Activated T-cell treated with anti-CD3 and anti-CD28 coated beads, Interleukin-2, amount 50 U/mL, for 24 hours (primary cell): ENCODE measurements around the gene ZIC4.

Experiments used
- DNase-seq: peaks from one replicate; pipeline ENCODE4 v3.0.0-alpha.2; 2020
- H3K27ac Mint-ChIP-seq: 2 replicates; pipeline ENCODE4 v1.8.0; 2020; ENCODE audit warnings: mild to moderate bottlenecking, mixed read lengths
- H3K27me3 Mint-ChIP-seq: 2 replicates; pipeline ENCODE4 v1.8.0; 2020; ENCODE audit warnings: mixed read lengths
- H3K36me3 Mint-ChIP-seq: 2 replicates; pipeline ENCODE4 v1.8.0; 2020; ENCODE audit warnings: low read depth, mixed read lengths
- H3K4me1 Mint-ChIP-seq: 2 replicates; pipeline ENCODE4 v1.8.0; 2020; ENCODE audit warnings: low read depth, mixed read lengths
- H3K4me3 Mint-ChIP-seq: 2 replicates; pipeline ENCODE4 v1.8.0; 2020; ENCODE audit warnings: mild to moderate bottlenecking, moderate library complexity, mixed read lengths
- H3K9me3 Mint-ChIP-seq: 2 replicates; pipeline ENCODE4 v1.8.0; 2020; ENCODE audit warnings: mixed read lengths

Gene ZIC4

GRCh38 chr3:147406028-147406931 lies at the start of gene ZIC4:
Gene ZIC4, minus strand, starts transcription at chr3:147406543. Its CDS starts 3,746 bp downstream, at chr3:147402797.
- H3K4me3 Mint-ChIP-seq = no peak within 1 kb of the TSS
- no peak within 1 kb of the TSS for H3K27ac Mint-ChIP-seq
- DNase-seq = no peak
- H3K27me3 Mint-ChIP-seq = peaks cover 88% of the 10 kb centered on the region
- peaks cover 23% of the 10 kb centered on the region for H3K4me1 Mint-ChIP-seq
- H3K9me3 Mint-ChIP-seq = peaks cover 6% of the 10 kb centered on the region
- no peaks in the 10 kb centered on the region for H3K36me3 Mint-ChIP-seq

DNA sequence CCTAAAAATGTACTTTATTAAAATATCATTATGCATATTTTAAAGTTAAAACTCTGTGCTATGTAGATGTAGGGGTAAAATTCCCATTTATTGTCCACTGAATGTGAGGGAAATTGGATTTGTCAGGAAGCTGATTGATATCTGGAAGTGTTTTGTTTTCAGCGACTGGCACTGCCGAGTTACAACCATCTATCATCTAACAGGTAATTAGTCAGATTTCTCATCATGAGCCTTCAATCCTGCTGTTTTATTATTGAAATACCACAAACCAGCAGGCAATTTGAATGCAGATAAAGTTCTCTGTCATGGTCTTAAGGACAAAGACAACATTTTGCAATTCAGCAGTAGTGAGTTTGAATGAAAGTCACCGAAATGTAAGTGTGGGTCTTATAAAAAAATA lies 43.3 kb upstream of the ZIC4 start:
- Mint-ChIP-seq H3K4me1 (no peaks in the 10 kb centered on the region), H3K4me3 (no peak overlapping the region)

GRCh38 chr3:147447224-147447623 lies 40.9 kb upstream of the ZIC4 start:
- peaks cover 5% of the 10 kb centered on the region for H3K9me3 Mint-ChIP-seq
- no peak for DNase-seq
- H3K4me1 Mint-ChIP-seq = no peaks in the 10 kb centered on the region
- no peak overlapping the region for H3K27ac Mint-ChIP-seq
- H3K27me3 Mint-ChIP-seq = no peaks in the 10 kb centered on the region
- H3K4me3 Mint-ChIP-seq = no peak overlapping the region
- no peaks in the 10 kb centered on the region for H3K36me3 Mint-ChIP-seq

More for the DNA sequence above, 43.3 kb upstream of the ZIC4 start:
- no peak for DNase-seq
- Mint-ChIP-seq H3K27ac (no peak overlapping the region), H3K27me3 (no peaks in the 10 kb centered on the region), H3K36me3 (no peaks in the 10 kb centered on the region), H3K9me3 (peaks cover 2% of the 10 kb centered on the region)

GRCh38 chr3:147431751-147432150 lies 25.4 kb upstream of the ZIC4 start:
- Mint-ChIP-seq H3K4me3 (no peak overlapping the region), H3K9me3 (peaks cover 6% of the 10 kb centered on the region), H3K27ac (no peak overlapping the region), H3K36me3 (no peaks in the 10 kb centered on the region), H3K27me3 (peaks cover 3% of the 10 kb centered on the region), H3K4me1 (no peaks in the 10 kb centered on the region)
- DNase-seq = no peak

DNA sequence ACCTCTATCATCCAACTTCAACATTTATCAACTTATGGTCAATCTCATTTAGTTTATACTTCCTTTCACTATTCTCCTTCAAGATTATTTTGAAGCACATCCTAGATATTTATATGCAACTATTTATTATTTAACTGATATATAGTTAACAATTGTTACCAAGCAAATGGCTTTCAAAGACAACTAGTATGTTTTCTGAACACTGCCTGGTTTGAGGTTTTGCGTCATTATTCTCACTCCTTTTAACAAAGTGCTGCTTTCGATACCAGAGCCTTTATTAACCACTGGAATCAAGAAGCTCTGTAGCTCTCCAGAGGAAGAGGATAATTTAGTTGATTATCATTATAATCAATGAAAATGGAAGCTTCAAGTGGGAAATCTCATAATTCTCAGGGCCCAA lies 22.4 kb upstream of the ZIC4 start:
- Mint-ChIP-seq H3K4me1 (no peaks in the 10 kb centered on the region), H3K27ac (no peak overlapping the region), H3K36me3 (no peaks in the 10 kb centered on the region), H3K27me3 (peaks cover 21% of the 10 kb centered on the region), H3K4me3 (no peak overlapping the region), H3K9me3 (peaks cover 5% of the 10 kb centered on the region)
- DNase-seq = no peak

GRCh38 chr3:147428326-147428725 lies 22.0 kb upstream of the ZIC4 start:
- DNase-seq = no peak

GRCh38 chr3:147427746-147428145 lies 21.4 kb upstream of the ZIC4 start:
- Mint-ChIP-seq H3K27ac (no peak overlapping the region), H3K36me3 (no peaks in the 10 kb centered on the region), H3K27me3 (peaks cover 31% of the 10 kb centered on the region), H3K9me3 (peaks cover 6% of the 10 kb centered on the region), H3K4me3 (no peak overlapping the region), H3K4me1 (no peaks in the 10 kb centered on the region)
- no peak for DNase-seq

More at GRCh38 chr3:147428326-147428725, 22.0 kb upstream of the ZIC4 start:
- no peak overlapping the region for H3K4me3 Mint-ChIP-seq
- H3K27ac Mint-ChIP-seq = no peak overlapping the region
- H3K4me1 Mint-ChIP-seq = no peaks in the 10 kb centered on the region
- H3K36me3 Mint-ChIP-seq = no peaks in the 10 kb centered on the region
- H3K27me3 Mint-ChIP-seq = peaks cover 26% of the 10 kb centered on the region
- peaks cover 6% of the 10 kb centered on the region for H3K9me3 Mint-ChIP-seq

GRCh38 chr3:147426931-147427330 lies 20.6 kb upstream of the ZIC4 start:
- DNase-seq = no peak
- Mint-ChIP-seq H3K27ac (no peak overlapping the region), H3K4me1 (no peaks in the 10 kb centered on the region), H3K36me3 (no peaks in the 10 kb centered on the region), H3K27me3 (peaks cover 40% of the 10 kb centered on the region), H3K9me3 (peaks cover 7% of the 10 kb centered on the region), H3K4me3 (no peak overlapping the region)

DNA sequence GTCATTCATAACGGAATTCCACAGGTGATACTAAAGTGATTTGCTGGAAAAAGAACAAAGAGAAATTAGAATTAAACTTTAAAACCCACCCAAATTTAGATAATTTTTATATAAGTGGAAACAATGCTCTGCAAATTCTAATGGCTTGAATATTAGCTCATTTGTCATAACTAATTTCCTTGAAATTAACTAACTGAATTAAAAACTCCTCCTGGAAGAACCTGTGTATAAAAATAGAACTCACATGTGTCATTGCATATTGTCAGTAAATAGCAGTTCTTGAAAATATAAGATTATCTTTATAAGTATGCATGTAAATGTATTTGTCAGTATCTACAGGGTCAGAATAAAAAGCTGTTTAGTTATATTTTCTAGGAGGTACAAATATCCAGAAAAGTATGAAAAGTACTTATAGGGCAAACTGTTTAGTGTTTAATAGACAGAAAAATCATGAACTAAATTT lies 19.1 kb upstream of the ZIC4 start:
- Mint-ChIP-seq H3K4me3 (no peak overlapping the region), H3K27ac (no peak overlapping the region), H3K4me1 (no peaks in the 10 kb centered on the region), H3K9me3 (peaks cover 7% of the 10 kb centered on the region), H3K27me3 (peaks cover 53% of the 10 kb centered on the region), H3K36me3 (no peaks in the 10 kb centered on the region)
- no peak for DNase-seq

DNA sequence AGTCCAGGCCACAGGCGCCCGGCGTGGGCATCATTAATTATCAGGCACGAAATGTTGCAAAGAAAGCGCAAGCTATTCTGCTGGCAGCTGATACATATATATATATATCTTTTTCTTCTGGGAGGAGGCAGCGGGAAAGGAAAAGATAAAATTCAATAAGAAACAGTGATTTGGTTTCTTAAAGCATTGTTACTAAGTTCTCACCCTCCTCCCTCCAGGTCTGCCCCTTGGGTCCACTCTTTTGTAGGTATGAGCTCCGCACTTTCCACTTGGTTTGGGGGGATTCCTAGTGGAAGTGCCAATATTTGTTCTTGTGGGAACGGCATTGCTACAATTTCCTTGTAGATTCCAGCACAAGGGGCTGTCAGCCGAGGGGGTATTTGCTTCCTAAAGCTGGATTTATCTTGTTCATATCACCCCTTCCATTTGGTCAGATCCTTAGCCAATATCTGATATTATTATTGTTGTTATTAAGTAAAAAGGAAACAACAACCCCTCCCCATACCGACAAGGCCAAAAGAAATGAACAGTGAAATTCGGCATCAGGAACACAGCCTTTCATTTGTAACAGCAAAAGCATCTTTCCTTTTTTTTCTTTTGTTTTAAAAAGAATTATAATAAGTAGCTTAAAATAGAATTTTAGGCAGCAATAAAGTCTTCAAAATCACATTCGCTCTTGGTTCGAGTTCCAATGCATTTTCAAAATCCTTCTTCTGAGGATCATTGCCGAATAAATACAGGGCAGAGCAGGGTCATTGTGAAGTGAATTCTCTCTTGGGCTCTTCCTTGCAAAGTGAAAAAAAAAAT lies 18.4 kb upstream of the ZIC4 start:
- Mint-ChIP-seq H3K27ac (no peak overlapping the region), H3K9me3 (peaks cover 11% of the 10 kb centered on the region), H3K4me1 (no peaks in the 10 kb centered on the region), H3K4me3 (no peak overlapping the region), H3K27me3 (peaks cover 59% of the 10 kb centered on the region), H3K36me3 (no peaks in the 10 kb centered on the region)
- DNase-seq = no peak

GRCh38 chr3:147423798-147424580 lies 17.6 kb upstream of the ZIC4 start:
- H3K4me1 Mint-ChIP-seq = peaks cover 3% of the 10 kb centered on the region
- no peak for DNase-seq
- peaks cover 67% of the 10 kb centered on the region for H3K27me3 Mint-ChIP-seq
- no peak overlapping the region for H3K4me3 Mint-ChIP-seq
- H3K36me3 Mint-ChIP-seq = no peaks in the 10 kb centered on the region
- H3K27ac Mint-ChIP-seq = no peak overlapping the region
- H3K9me3 Mint-ChIP-seq = peaks cover 13% of the 10 kb centered on the region

DNA sequence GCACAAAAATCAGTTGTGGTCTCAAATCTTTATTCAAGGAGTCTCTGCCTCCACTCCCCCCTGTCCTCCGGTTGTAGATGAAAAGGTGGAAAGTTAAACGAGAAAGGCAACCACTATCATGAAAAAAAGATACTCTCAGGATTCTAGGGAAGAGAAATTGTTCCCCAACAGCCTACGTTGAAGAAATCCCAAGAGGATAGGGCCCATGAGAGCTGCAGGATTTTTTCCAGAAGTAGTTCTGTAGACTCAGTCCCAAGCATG lies 17.1 kb upstream of the ZIC4 start:
- H3K4me3 Mint-ChIP-seq = no peak overlapping the region
- peaks cover 13% of the 10 kb centered on the region for H3K9me3 Mint-ChIP-seq
- no peak for DNase-seq
- H3K27me3 Mint-ChIP-seq = peaks cover 72% of the 10 kb centered on the region
- H3K36me3 Mint-ChIP-seq = no peaks in the 10 kb centered on the region
- H3K4me1 Mint-ChIP-seq = peaks cover 5% of the 10 kb centered on the region
- no peak overlapping the region for H3K27ac Mint-ChIP-seq

- Mint-ChIP-seq H3K36me3 (no peaks in the 10 kb centered on the region), H3K27ac (no peak overlapping the region), H3K4me3 (no peak overlapping the region), H3K4me1 (peaks cover 5% of the 10 kb centered on the region), H3K9me3 (peaks cover 13% of the 10 kb centered on the region), H3K27me3 (peaks cover 78% of the 10 kb centered on the region)
- DNase-seq = no peak
Observed at GRCh38 chr3:147422601-147423536, 16.5 kb upstream of the ZIC4 start.
